H9 (cell line): ENCODE measurements around the gene RAP1GAP. TPM values are rescaled to one million over a fixed set of nuclear protein-coding genes. Genes with fewer than 3 reads are reported as not detected.

Experiments
- DNase-seq: peaks from one replicate; pipeline ENCODE4 v3.0.0-alpha.2; 2017
- H2AFZ ChIP-seq: one replicate; pipeline ENCODE4 v1.6.1; 2013; ENCODE audit warnings: mild to moderate bottlenecking, low read length, control low read depth, moderate library complexity
- H2AK5ac ChIP-seq: 2 replicates; pipeline ENCODE4 v1.6.1; 2013; ENCODE audit warnings: low read length, control low read depth, mixed read lengths; ENCODE audit not compliant: insufficient read length
- H2BK120ac ChIP-seq: one replicate; pipeline ENCODE4 v1.6.1; 2013; ENCODE audit warnings: low read depth, mild to moderate bottlenecking, low read length, control low read depth, inconsistent platforms; ENCODE audit not compliant: poor library complexity, severe bottlenecking
- H2BK12ac ChIP-seq: 2 replicates; pipeline ENCODE4 v1.6.1; 2013; ENCODE audit warnings: low read length, control low read depth, mixed read lengths, low read depth; ENCODE audit not compliant: insufficient read length
- H2BK15ac ChIP-seq: 2 replicates; pipeline ENCODE4 v1.6.1; 2013; ENCODE audit warnings: low read depth, low read length, control low read depth
- H2BK20ac ChIP-seq: one replicate; pipeline ENCODE4 v1.6.1; 2013; ENCODE audit warnings: low read depth, mild to moderate bottlenecking, low read length, control low read depth, inconsistent platforms; ENCODE audit not compliant: poor library complexity, severe bottlenecking
- H2BK5ac ChIP-seq: 2 replicates; pipeline ENCODE4 v1.6.1; 2013; ENCODE audit warnings: low read length, control low read depth, mixed read lengths; ENCODE audit not compliant: insufficient read length
- H3K14ac ChIP-seq: 2 replicates; pipeline ENCODE4 v1.6.1; 2013; ENCODE audit warnings: low read length, control low read depth; ENCODE audit not compliant: insufficient read depth
- H3K18ac ChIP-seq: 2 replicates; pipeline ENCODE4 v1.6.1; 2013; ENCODE audit warnings: low read depth, mild to moderate bottlenecking, mixed read lengths, low read length, control low read depth; ENCODE audit not compliant: insufficient read length
- H3K23ac ChIP-seq: 2 replicates; pipeline ENCODE4 v1.6.1; 2013; ENCODE audit warnings: low read length, control low read depth, mixed read lengths, low read depth; ENCODE audit not compliant: insufficient read length
- H3K23me2 ChIP-seq: 2 replicates; pipeline ENCODE4 v1.6.1; 2013; ENCODE audit warnings: low read depth, mild to moderate bottlenecking, mixed read lengths, low read length, control low read depth; ENCODE audit not compliant: insufficient read length, poor library complexity, severe bottlenecking
- H3K27ac ChIP-seq: 2 replicates; pipeline ENCODE4 v1.5.1; 2013; ENCODE audit warnings: low read length, control low read depth, mixed read lengths, low read depth; ENCODE audit not compliant: insufficient read length
- H3K27me3 ChIP-seq: 2 replicates; pipeline ENCODE4 v1.6.1; 2013; ENCODE audit warnings: low read length, control low read depth, inconsistent platforms; ENCODE audit not compliant: insufficient read depth
- H3K4ac ChIP-seq: 2 replicates; pipeline ENCODE4 v1.6.1; 2013; ENCODE audit warnings: low read depth, mild to moderate bottlenecking, control low read depth, inconsistent platforms, low read length, moderate library complexity
- H3K4me1 ChIP-seq: 2 replicates; pipeline ENCODE4 v1.6.1; 2013; ENCODE audit warnings: low read length, control low read depth, inconsistent platforms; ENCODE audit not compliant: insufficient read depth
- H3K4me2 ChIP-seq: 2 replicates; pipeline ENCODE4 v1.6.1; 2013; ENCODE audit warnings: low read length, control low read depth, mixed read lengths; ENCODE audit not compliant: insufficient read length, insufficient read depth
- H3K56ac ChIP-seq: 2 replicates; pipeline ENCODE4 v1.6.1; 2013; ENCODE audit warnings: low read depth, mild to moderate bottlenecking, mixed read lengths, low read length, control low read depth; ENCODE audit not compliant: insufficient read length
- H3K79me1 ChIP-seq: 2 replicates; pipeline ENCODE4 v1.6.1; 2013; ENCODE audit warnings: low read depth, mild to moderate bottlenecking, moderate library complexity, low read length, control low read depth, inconsistent platforms; ENCODE audit not compliant: insufficient read depth, poor library complexity, severe bottlenecking
- H3K79me2 ChIP-seq: 2 replicates; pipeline ENCODE4 v1.6.1; 2013; ENCODE audit warnings: low read length, control low read depth, inconsistent platforms; ENCODE audit not compliant: insufficient read depth
- H3K9ac ChIP-seq: 2 replicates; pipeline ENCODE4 v1.6.1; 2013; ENCODE audit warnings: low read length, control low read depth, mixed read lengths; ENCODE audit not compliant: insufficient read length; ENCODE audit errors: extremely low read depth
- H3K9me3 ChIP-seq: one replicate; pipeline ENCODE4 v1.6.1; 2013; ENCODE audit warnings: low read depth, low read length, inconsistent platforms; ENCODE audit not compliant: control insufficient read depth
- H3T11ph ChIP-seq: one replicate; pipeline ENCODE4 v1.6.1; 2013; ENCODE audit warnings: mild to moderate bottlenecking, low read length, control low read depth, inconsistent platforms
- H4K20me1 ChIP-seq: one replicate; pipeline ENCODE4 v1.6.1; 2013; ENCODE audit not compliant: control insufficient read depth, insufficient read length, insufficient read depth
- H4K5ac ChIP-seq: 2 replicates; pipeline ENCODE4 v1.6.1; 2013; ENCODE audit warnings: low read depth, mild to moderate bottlenecking, mixed read lengths, low read length, control low read depth; ENCODE audit not compliant: insufficient read length
- H4K8ac ChIP-seq: replicated peaks from 2 replicates; pipeline ENCODE4 v1.6.1; 2013; ENCODE audit warnings: low read length, control low read depth, mixed read lengths, low read depth; ENCODE audit not compliant: insufficient read length
- H4K91ac ChIP-seq: 2 replicates; pipeline ENCODE4 v1.6.1; 2013; ENCODE audit warnings: low read depth, mild to moderate bottlenecking, moderate library complexity, mixed read lengths, low read length, control low read depth; ENCODE audit not compliant: insufficient read length
- H3K27ac Mint-ChIP-seq, 3 experiments: 2 replicates in 2 of 3; 3 replicates in 1 of 3; pipeline ENCODE4 v1.8.0; 2020 to 2021; ENCODE audit warnings: mixed read lengths in 3 of 3, mild to moderate bottlenecking in 1 of 3, moderate library complexity in 1 of 3
- H3K27me3 Mint-ChIP-seq: 2 replicates; pipeline ENCODE4 v1.8.0; 2021; ENCODE audit warnings: low read depth, mild to moderate bottlenecking, moderate library complexity, mixed read lengths
- H3K36me3 Mint-ChIP-seq, 3 experiments: 2 replicates in 2 of 3; 3 replicates in 1 of 3; pipeline ENCODE4 v1.8.0; 2020 to 2021; ENCODE audit warnings: low read depth in 3 of 3, mixed read lengths in 3 of 3; ENCODE audit not compliant: insufficient read depth in 1 of 3
- H3K4me1 Mint-ChIP-seq, 2 experiments: 2 replicates each; pipeline ENCODE4 v1.8.0; 2020; ENCODE audit warnings: mixed read lengths in 2 of 2
- H3K4me3 Mint-ChIP-seq, 2 experiments: 2 replicates in 1 of 2; 3 replicates in 1 of 2; pipeline ENCODE4 v1.8.0; 2020 to 2021; ENCODE audit warnings: mild to moderate bottlenecking in 2 of 2, mixed read lengths in 2 of 2, moderate library complexity in 1 of 2
- H3K9me3 Mint-ChIP-seq, 2 experiments: 2 replicates in 1 of 2; 3 replicates in 1 of 2; pipeline ENCODE4 v1.8.0; 2020; ENCODE audit warnings: mild to moderate bottlenecking in 2 of 2, mixed read lengths in 2 of 2, moderate library complexity in 1 of 2
- CTCF ChIP-seq: fragments of 200-600 bp; sonication (generic); conservative IDR thresholded peaks from 3 replicates; pipeline ENCODE4 v1.8.0; 2021; ENCODE audit warnings: antibody characterized with exemption, mild to moderate bottlenecking
- WGBS: extraction: QIAGEN DNeasy Blood & Tissue Kit; methylation state at CpG from one replicate; pipeline ENCODE4 v1.1.7; 2013; ENCODE audit warnings: missing lambda C conversion rate, low lambda C conversion rate, mixed read lengths; ENCODE audit not compliant: insufficient read length; ENCODE audit errors: extremely low coverage; 5-methylcytosine and 5-hydroxymethylcytosine counted together
- total RNA-seq: library from RNA; stranded (reverse); gene quantifications from 2 replicates; pipeline ENCODE4 v1.2.1, GENCODE V29; 2021

Gene RAP1GAP
- total RNA-seq, 1 experiment from 2014 or later: 7.9 TPM

GRCh38 chr1:21608798-21609197 is 60.4 kb downstream of the RAP1GAP start:
- no peak overlapping the region for H3K4me2 ChIP-seq
- H3K79me2 ChIP-seq: no peaks in the 10 kb centered on the region
- no peak overlapping the region for H3K56ac ChIP-seq
- no peak overlapping the region for H2BK15ac ChIP-seq
- 0 out of 2 replicates have a peak, but pooled peaks cover 2% of the 10 kb centered on the region for H3K4me1 ChIP-seq
- no peaks in the 10 kb centered on the region for H3K23me2 ChIP-seq
- no peak overlapping the region for H2AFZ ChIP-seq
- H3K4ac ChIP-seq: no peak overlapping the region
- no peaks in the 10 kb centered on the region for H3K79me1 ChIP-seq
- H3K27me3 ChIP-seq: no peaks in the 10 kb centered on the region
- H3K9me3 Mint-ChIP-seq: no peaks in the 10 kb centered on the region; a peak in 2 of 5 replicates
- H3K27ac ChIP-seq: no peak overlapping the region
- H2BK5ac ChIP-seq: no peak overlapping the region
- no peak overlapping the region for H4K8ac ChIP-seq
- peak overlapping the region in 1 of 2 experiments; percentile 20; a peak in 1 of 5 replicates for H3K4me3 Mint-ChIP-seq
- H4K5ac ChIP-seq: no peak overlapping the region
- no peak overlapping the region for H3K9ac ChIP-seq
- DNase-seq: no peak
- no peaks in the 10 kb centered on the region; the same call in 1 of the 2 replicates for H3K27me3 Mint-ChIP-seq
- H3K18ac ChIP-seq: no peak overlapping the region
- H4K91ac ChIP-seq: no peak overlapping the region
- no peak overlapping the region for H3T11ph ChIP-seq
- no peak overlapping the region; a peak in 2 of 7 replicates for H3K27ac Mint-ChIP-seq
- H3K36me3 Mint-ChIP-seq: no peaks in the 10 kb centered on the region; a peak in 2 of 7 replicates
- no peaks in the 10 kb centered on the region for H3K9me3 ChIP-seq
- no peak overlapping the region for H2BK120ac ChIP-seq
- no peak overlapping the region for H3K14ac ChIP-seq
- no peak overlapping the region for H2BK12ac ChIP-seq
- H2AK5ac ChIP-seq: no peak overlapping the region
- no peaks in the 10 kb centered on the region for H4K20me1 ChIP-seq
- no CpG with 5 or more reads among the region's 4 CpGs for WGBS
- no peak for TF ChIP-seq CTCF
- H3K23ac ChIP-seq: no peak overlapping the region
- peaks cover 8 to 31% of the 10 kb centered on the region in 2 experiments for H3K4me1 Mint-ChIP-seq
- H2BK20ac ChIP-seq: no peak overlapping the region
